HG03378 (cell line): ENCODE data around the gene MXD4.
"Not testable (repeated sequence)": the region's sequence is repeated elsewhere in the genome, so short reads cannot be mapped to it uniquely, and the experiment has no call there.

Experiments
- ATAC-seq: cut with Tn5 transposase; IDR thresholded peaks from one replicate; pipeline ENCODE4 v1.9.1; 2021; ENCODE audit warnings: mild to moderate bottlenecking, moderate library complexity; ENCODE audit not compliant: unreplicated experiment

The MXD4 gene

DNA sequence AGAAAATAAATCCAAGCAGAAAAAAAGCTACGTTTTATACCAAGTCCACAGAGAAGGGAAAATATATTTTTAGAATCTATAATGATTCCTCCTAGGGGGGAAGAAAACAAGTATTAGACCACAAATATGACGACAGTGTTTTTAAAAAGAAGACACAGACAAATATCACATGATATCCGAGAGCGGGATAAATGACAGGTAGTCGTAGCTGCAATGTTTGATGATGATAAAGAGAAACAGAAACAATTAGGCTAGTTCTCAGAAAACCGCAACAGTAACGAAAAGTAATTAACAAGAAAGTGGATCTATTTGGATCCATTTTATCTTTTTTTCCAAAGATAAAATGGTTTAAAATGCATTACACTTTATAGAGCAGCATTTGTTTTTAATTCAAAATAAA lies 20.9 kb downstream of the MXD4 start:
- no peak for ATAC-seq

GRCh38 chr4:2236944-2237666 lies 24.8 kb downstream of the MXD4 start:
- ATAC-seq: no peak

DNA sequence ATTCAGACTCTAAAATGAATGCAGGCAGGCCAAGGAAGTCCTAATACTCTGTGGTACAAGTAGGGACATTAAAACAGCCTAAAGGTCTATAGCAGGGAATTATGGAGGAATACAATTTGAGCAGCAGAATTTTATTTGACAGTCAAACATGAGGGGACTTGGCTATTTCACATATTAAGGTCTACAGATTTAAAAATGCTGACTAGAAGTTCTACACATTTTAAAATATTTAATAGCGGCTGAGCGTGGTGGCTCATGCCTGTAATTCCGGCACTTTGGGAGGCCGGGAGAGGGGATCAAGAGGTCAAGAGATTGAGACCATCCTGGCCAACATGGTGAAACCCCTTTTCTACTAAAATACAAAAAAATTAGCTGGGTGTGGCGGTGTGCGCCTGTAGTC lies 30.8 kb downstream of the MXD4 start:
- ATAC-seq: no peak

DNA sequence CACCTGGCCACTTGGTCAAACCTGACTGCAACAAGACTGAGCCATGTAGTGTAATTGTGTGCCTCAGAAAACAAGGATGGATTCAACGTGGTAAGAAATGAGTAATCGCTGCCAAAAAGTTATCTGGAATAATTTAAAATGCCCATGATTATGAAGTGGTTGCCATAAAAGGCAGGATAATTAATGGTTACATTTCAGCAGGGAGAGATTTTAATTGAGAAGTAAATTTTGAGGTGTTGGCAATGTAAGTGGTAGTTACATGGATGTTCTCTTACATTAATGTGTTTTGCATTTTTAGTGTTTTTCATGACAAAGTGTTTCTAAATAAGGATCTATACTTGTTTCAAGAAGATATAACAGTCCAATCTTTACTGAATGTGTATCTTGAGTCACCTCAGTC lies 35.6 kb downstream of the MXD4 start:
- ATAC-seq: no peak

GRCh38 chr4:2222838-2223237 lies 39.1 kb downstream of the MXD4 start:
- no peak for ATAC-seq

DNA sequence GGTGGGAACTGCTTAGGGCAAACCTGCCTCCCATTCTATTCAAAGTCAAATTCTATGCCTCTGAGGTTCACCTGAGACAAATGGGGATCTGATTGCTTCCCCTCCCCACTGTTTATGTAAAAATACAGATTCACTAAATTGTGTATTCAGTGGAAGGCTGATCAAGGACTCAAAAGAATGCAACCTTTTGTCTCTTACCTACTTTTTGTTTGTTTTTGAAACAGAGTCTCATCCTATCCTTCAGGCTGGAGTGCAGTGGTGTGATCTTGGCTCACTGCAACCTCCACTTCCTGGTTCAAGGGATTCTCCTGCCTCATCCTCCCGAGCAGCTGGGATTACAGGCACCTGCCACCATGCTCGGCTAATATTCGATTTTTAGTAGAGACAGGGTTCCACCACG lies 40.5 kb downstream of the MXD4 start:
- not testable (repeated sequence) for ATAC-seq

GRCh38 chr4:2220016-2220630 lies 41.8 kb downstream of the MXD4 start:
- ATAC-seq: no peak

DNA sequence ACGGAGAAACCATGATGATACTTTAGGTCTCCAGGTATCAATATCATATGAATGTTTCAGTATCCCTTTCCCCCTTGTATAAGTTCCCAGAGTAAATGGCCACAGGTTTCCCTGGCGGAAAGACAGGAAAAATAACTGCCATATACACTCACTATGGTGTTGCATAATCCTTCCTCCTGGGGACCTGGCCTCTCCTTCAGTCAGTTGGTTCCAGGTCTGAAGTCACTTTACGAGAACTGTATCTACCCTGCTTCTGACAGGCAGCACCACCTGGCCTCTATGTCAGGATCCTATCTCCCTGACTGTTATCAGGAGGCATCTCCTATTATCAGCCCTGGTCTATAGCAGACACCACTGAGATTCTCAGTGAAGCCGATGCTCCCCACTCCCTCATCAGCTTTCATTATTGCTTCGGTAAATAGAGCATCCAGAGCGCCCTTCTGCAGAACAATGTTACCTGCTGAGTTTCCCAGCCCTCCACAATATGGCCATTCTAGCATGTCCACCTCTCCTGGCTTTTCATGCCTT lies 42.6 kb downstream of the MXD4 start:
- ATAC-seq: no peak

DNA sequence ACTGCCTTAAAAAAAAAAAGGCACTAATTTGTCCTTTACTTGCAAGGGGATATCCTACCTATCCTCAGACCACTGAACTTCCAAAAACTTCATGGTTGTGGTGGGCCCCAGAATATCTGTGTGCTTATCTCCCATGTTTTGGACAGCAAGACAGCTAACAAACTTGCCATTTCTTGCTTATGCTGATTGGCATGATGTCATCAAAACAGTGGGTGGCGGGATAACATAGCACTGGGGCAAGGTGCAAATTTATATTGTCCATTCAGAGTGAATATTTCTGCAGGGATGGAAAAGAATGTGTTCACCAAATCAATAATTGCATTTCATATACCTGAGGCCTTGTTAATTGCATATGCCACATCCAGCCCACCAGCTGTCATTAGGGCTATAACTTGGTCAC lies 43.5 kb downstream of the MXD4 start:
- no peak for ATAC-seq

- ATAC-seq: no peak
Observed at GRCh38 chr4:2217726-2218125, 44.2 kb downstream of the MXD4 start.

DNA sequence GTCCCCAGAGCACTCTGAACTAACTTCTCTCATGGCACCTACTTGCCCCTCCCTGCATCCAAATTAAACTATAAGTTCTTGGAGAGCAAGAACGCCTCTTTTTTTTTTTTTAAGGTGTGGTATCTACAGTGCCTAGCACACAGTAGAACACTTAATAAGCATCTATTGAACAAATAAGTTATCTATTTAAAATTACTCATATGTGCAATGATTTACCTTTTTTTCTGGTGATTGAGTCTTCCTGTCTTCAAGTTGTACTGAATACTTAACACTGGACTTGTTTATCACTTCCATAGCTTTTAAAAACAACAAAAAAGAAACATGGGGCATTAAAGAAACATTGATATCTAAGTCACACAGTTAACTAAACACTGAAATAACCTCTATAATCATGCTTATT lies 49.1 kb downstream of the MXD4 start:
- no peak for ATAC-seq

DNA sequence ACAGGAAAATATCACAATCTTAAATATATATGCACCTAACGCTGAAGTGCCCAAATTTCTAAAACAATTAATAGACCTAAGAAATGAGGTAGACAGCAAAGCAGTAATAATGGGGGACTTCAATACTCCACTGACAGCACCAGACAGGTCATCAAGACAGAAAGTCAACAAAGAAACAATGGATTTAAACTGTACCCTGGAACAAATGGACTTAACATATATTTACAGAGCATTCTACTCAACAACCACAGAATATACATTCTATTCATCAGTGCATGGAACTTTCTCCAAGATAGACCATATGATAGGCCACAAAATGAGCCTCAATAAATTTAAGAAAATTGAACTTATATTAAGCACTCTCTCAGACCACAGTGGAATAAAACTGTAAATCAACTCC lies 59.1 kb downstream of the MXD4 start:
- not testable (repeated sequence) for ATAC-seq
